ENCODE results near the gene RIOK3.

DNA sequence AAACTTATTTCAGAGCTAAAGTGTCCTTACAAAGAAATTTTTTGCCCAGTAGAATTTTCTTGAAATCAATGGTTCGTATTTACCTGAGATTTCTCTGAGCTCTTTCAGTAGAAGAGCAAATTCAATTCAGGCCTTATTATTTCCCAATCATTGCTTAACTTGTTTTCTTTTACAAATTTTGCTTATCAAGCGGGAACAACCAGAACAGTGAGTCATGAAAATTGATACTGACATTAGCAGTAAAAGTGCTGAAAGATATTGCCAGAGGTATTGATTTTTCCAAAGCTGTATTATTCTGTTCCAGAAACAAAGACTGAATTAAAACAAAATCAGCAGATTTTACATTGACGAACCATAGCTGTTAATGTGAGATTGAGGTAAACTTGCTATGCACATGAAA lies 10.1 kb upstream of the RIOK3 start:
- TF ChIP-seq, protein P1, sequence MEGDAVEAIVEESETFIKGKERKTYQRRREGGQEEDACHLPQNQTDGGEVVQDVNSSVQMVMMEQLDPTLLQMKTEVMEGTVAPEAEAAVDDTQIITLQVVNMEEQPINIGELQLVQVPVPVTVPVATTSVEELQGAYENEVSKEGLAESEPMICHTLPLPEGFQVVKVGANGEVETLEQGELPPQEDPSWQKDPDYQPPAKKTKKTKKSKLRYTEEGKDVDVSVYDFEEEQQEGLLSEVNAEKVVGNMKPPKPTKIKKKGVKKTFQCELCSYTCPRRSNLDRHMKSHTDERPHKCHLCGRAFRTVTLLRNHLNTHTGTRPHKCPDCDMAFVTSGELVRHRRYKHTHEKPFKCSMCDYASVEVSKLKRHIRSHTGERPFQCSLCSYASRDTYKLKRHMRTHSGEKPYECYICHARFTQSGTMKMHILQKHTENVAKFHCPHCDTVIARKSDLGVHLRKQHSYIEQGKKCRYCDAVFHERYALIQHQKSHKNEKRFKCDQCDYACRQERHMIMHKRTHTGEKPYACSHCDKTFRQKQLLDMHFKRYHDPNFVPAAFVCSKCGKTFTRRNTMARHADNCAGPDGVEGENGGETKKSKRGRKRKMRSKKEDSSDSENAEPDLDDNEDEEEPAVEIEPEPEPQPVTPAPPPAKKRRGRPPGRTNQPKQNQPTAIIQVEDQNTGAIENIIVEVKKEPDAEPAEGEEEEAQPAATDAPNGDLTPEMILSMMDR (conservative IDR thresholded peaks at IDR 0.05): no peak
- TF ChIP-seq ZFX (IDR thresholded peaks at IDR 0.05): no peak
